Upper lobe of right lung (tissue), 1 donor: Measurements from ENCODE around the gene LSM8. TPM values are rescaled to one million over a fixed set of nuclear protein-coding genes. Genes with fewer than 3 reads are reported as not detected.

Experiments used
- ATAC-seq: fragments of 200-7000 bp; cut with Tn5 transposase; one replicate; pipeline ENCODE4 v1.9.1; 2020; ENCODE audit warnings: mild to moderate bottlenecking, moderate library complexity
- DNase-seq: peaks from one replicate; pipeline ENCODE4 v3.0.0-alpha.2; 2020
- H3K27ac ChIP-seq: fragments of 200-600 bp; one replicate; pipeline ENCODE4 v1.8.0; 2022
- H3K27me3 ChIP-seq: fragments of 200-600 bp; one replicate; pipeline ENCODE4 v1.8.0; 2022; ENCODE audit warnings: mild to moderate bottlenecking
- H3K36me3 ChIP-seq: fragments of 200-600 bp; one replicate; pipeline ENCODE4 v1.8.0; 2022
- H3K4me1 ChIP-seq: fragments of 200-600 bp; one replicate; pipeline ENCODE4 v1.8.0; 2022
- H3K4me3 ChIP-seq: fragments of 200-600 bp; one replicate; pipeline ENCODE4 v1.8.0; 2022; ENCODE audit warnings: mild to moderate bottlenecking
- H3K9me3 ChIP-seq: fragments of 200-600 bp; one replicate; pipeline ENCODE4 v1.8.0; 2022
- CTCF ChIP-seq: fragments of 200-600 bp; IDR thresholded peaks from one replicate; pipeline ENCODE4 v1.8.0; 2022; ENCODE audit warnings: antibody characterized with exemption
- intact Hi-C: fragments of 100-400 bp; cut with DNase I; formaldehyde crosslinking; loops from one replicate; pipeline ENCODE4 v1.11.0; 2022
- total RNA-seq: library from RNA; stranded (reverse); fragmentation: NEBNext Ultra II Directional; extraction: Animal tissue kit (Norgen Biotek cat#: 25700); gene quantifications from one replicate; pipeline ENCODE4 v1.2.1, GENCODE V29; 2021
- donor health status: DM: no; HTN: yes; CAD: no; lungs with severe emphysema.

LSM8 gene
- total RNA-seq, 1 donor from 2014 or later: 28.3 TPM

GRCh38 chr7:118175740-118176139 lies 8.2 kb upstream of the LSM8 start:
- intact Hi-C loops: no loop called here
- Histone ChIP-seq H3K9me3 (no peaks in the 10 kb centered on the region), H3K27ac (no peak overlapping the region), H3K4me3 (no peak overlapping the region), H3K36me3 (no peaks in the 10 kb centered on the region), H3K27me3 (peaks cover 8% of the 10 kb centered on the region), H3K4me1 (no peaks in the 10 kb centered on the region)
- ATAC-seq (no peak), DNase-seq (no peak)
- TF ChIP-seq CTCF: no peak

- no peak for TF ChIP-seq CTCF
- Histone ChIP-seq H3K27ac (no peak overlapping the region), H3K4me3 (no peak overlapping the region), H3K9me3 (no peaks in the 10 kb centered on the region), H3K27me3 (no peaks in the 10 kb centered on the region), H3K36me3 (no peaks in the 10 kb centered on the region), H3K4me1 (peaks cover 7% of the 10 kb centered on the region)
- no peak for DNase-seq
- no peak for ATAC-seq
- intact Hi-C loops: no loop called here
These were observed 4.8 kb upstream of the LSM8 start for GRCh38 chr7:118179191-118179590.

- DNase-seq (peak; percentile 42), ATAC-seq (no peak)
- H3K4me1 ChIP-seq: peaks cover 23% of the 10 kb centered on the region
- H3K27me3 ChIP-seq: no peaks in the 10 kb centered on the region
- TF ChIP-seq CTCF: no peak
- no peaks in the 10 kb centered on the region for H3K9me3 ChIP-seq
- H3K4me3 ChIP-seq: peak overlapping the region; percentile 74
- peaks cover 5% of the 10 kb centered on the region for H3K36me3 ChIP-seq
- H3K27ac ChIP-seq: peak overlapping the region; percentile 97
- intact Hi-C loops: no loop called here
These were observed 1.2 kb upstream of the LSM8 start for GRCh38 chr7:118182593-118183427.

- ATAC-seq (no peak), DNase-seq (no peak)
- Histone ChIP-seq H3K4me1 (peaks cover 23% of the 10 kb centered on the region), H3K4me3 (peak overlapping the region; percentile 74), H3K36me3 (peaks cover 10% of the 10 kb centered on the region), H3K27ac (peak overlapping the region; percentile 97), H3K27me3 (no peaks in the 10 kb centered on the region), H3K9me3 (no peaks in the 10 kb centered on the region)
- intact Hi-C loops: no loop called here
- no peak for TF ChIP-seq CTCF
These were observed 557 bp upstream of the LSM8 start for GRCh38 chr7:118183428-118183785.

GRCh38 chr7:118184565-118184940 lies 589 bp downstream of the LSM8 start:
- ATAC-seq: no peak
- H3K27ac ChIP-seq: peak overlapping the region; percentile 97

More at GRCh38 chr7:118184565-118184940, 589 bp downstream of the LSM8 start:
- H3K4me3 ChIP-seq: peak overlapping the region; percentile 74
- no peak for DNase-seq
- H3K9me3 ChIP-seq: no peaks in the 10 kb centered on the region
- peaks cover 22% of the 10 kb centered on the region for H3K36me3 ChIP-seq
- intact Hi-C loops: no loop called here
- H3K4me1 ChIP-seq: peaks cover 23% of the 10 kb centered on the region
- TF ChIP-seq CTCF: no peak
- H3K27me3 ChIP-seq: no peaks in the 10 kb centered on the region
